GM21529 (cell line): ENCODE results near the gene EML3.
"Not testable (repeated sequence)": the region's sequence is repeated elsewhere in the genome, so short reads cannot be mapped to it uniquely, and the experiment has no call there.

ENCODE experiments used
- ATAC-seq: cut with Tn5 transposase; IDR thresholded peaks from one replicate; pipeline ENCODE4 v1.9.1; 2021; ENCODE audit not compliant: unreplicated experiment

The EML3 gene

GRCh38 chr11:62573592-62574362 is 38.8 kb downstream of the EML3 start, which contains the start of gene EEF1G:
Gene EEF1G (minus strand): TSS chr11:62573891. CDS start chr11:62573842, 49 bp downstream.
- peak; percentile 82 for ATAC-seq

- ATAC-seq = no peak
These were observed 39.5 kb downstream of the EML3 start for GRCh38 chr11:62573006-62573591.

- ATAC-seq = no peak
These were observed 40.1 kb downstream of the EML3 start for GRCh38 chr11:62572431-62572830.

GRCh38 chr11:62571493-62571892 is 41.1 kb downstream of the EML3 start:
- ATAC-seq = not testable (repeated sequence)

GRCh38 chr11:62570903-62571302 is 41.7 kb downstream of the EML3 start:
- not testable (repeated sequence) for ATAC-seq

- ATAC-seq = no peak
These were observed 43.0 kb downstream of the EML3 start for GRCh38 chr11:62569611-62570010.

GRCh38 chr11:62567018-62567633 is 45.4 kb downstream of the EML3 start:
- ATAC-seq = peak; percentile 47

- no peak for ATAC-seq
These were observed 46.3 kb downstream of the EML3 start for GRCh38 chr11:62566247-62566646.

GRCh38 chr11:62565100-62565802 is 47.3 kb downstream of the EML3 start:
- ATAC-seq = no peak

- ATAC-seq = not testable (repeated sequence)
These were observed 50.8 kb downstream of the EML3 start for GRCh38 chr11:62561677-62562230.

GRCh38 chr11:62560566-62561103 is 51.9 kb downstream of the EML3 start:
- no peak for ATAC-seq

GRCh38 chr11:62559626-62560025 is 52.9 kb downstream of the EML3 start:
- not testable (repeated sequence) for ATAC-seq

GRCh38 chr11:62559204-62559603 is 53.4 kb downstream of the EML3 start:
- ATAC-seq = no peak

- no peak for ATAC-seq
These were observed 53.9 kb downstream of the EML3 start for GRCh38 chr11:62558669-62559068.

- ATAC-seq = peak; percentile 41
These were observed 55.5 kb downstream of the EML3 start for GRCh38 chr11:62556875-62557631.

GRCh38 chr11:62556108-62556874 is 56.3 kb downstream of the EML3 start:
- ATAC-seq = peak; percentile 36

GRCh38 chr11:62555464-62556107 is 57.0 kb downstream of the EML3 start:
- ATAC-seq = peak; percentile 32

- ATAC-seq = no peak
These were observed 58.0 kb downstream of the EML3 start for GRCh38 chr11:62554387-62555167.
